Thyroid gland (tissue), 4 donors: Measurements from ENCODE around the gene HEPACAM.

Source experiments
- POLR2A ChIP-seq, 2 donors: fragments of 450-650 bp; IDR thresholded peaks; one replicate each; pipeline ENCODE4 v1.6.1; 2017; ENCODE audit warnings: antibody characterized with exemption in 2 of 2, mild to moderate bottlenecking in 2 of 2, moderate library complexity in 1 of 2
- TF ChIP-seq, protein P1 (sequence below), 6 experiments: fragments of 200-600 bp in 3 of 6; fragments of 450-650 bp in 3 of 6; sonication (generic) in 3 of 6; IDR thresholded peaks; one replicate each; pipeline ENCODE4 v1.5.1; 2016 to 2019; ENCODE audit warnings: antibody characterized with exemption in 6 of 6, mild to moderate bottlenecking in 2 of 6, inconsistent platforms in 1 of 6, moderate library complexity in 1 of 6

GRCh38 chr11:124872741-124873140 is 63.1 kb downstream of the HEPACAM start:
- TF ChIP-seq, protein P1, sequence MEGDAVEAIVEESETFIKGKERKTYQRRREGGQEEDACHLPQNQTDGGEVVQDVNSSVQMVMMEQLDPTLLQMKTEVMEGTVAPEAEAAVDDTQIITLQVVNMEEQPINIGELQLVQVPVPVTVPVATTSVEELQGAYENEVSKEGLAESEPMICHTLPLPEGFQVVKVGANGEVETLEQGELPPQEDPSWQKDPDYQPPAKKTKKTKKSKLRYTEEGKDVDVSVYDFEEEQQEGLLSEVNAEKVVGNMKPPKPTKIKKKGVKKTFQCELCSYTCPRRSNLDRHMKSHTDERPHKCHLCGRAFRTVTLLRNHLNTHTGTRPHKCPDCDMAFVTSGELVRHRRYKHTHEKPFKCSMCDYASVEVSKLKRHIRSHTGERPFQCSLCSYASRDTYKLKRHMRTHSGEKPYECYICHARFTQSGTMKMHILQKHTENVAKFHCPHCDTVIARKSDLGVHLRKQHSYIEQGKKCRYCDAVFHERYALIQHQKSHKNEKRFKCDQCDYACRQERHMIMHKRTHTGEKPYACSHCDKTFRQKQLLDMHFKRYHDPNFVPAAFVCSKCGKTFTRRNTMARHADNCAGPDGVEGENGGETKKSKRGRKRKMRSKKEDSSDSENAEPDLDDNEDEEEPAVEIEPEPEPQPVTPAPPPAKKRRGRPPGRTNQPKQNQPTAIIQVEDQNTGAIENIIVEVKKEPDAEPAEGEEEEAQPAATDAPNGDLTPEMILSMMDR (IDR thresholded peaks at IDR 0.05): no peak
- no peak for TF ChIP-seq POLR2A (IDR thresholded peaks at IDR 0.05)
